Measurements from ENCODE around the gene COL6A5.

GRCh38 chr3:130405956-130406355, 60.5 kb downstream of the COL6A5 start:
- no peak for TF ChIP-seq CTCF (IDR thresholded peaks at IDR 0.05)
- no peak for TF ChIP-seq POLR2A (IDR thresholded peaks at IDR 0.05)

Data from lower leg skin (tissue), 3 donors.